Uterus (tissue), 4 donors: ENCODE data around the gene CGNL1. TPM values are rescaled to one million over a fixed set of nuclear protein-coding genes. Genes with fewer than 3 reads are reported as not detected.

ENCODE experiments used
- DNase-seq, 2 donors: peaks; one replicate each; pipeline ENCODE4 v3.0.0-alpha.2; 2019 to 2020
- H3K27ac ChIP-seq, 2 donors: fragments of 200-600 bp; sonication (generic); 1 replicate in 1 of 2; 2 replicates in 1 of 2; pipeline ENCODE4 v1.5.1; 2016 to 2018
- H3K27me3 ChIP-seq, 2 donors: fragments of 200-600 bp; sonication (generic); one replicate each; pipeline ENCODE4 v1.5.1; 2018 to 2019; ENCODE audit warnings: control low read depth in 1 of 2
- H3K36me3 ChIP-seq, 2 donors: fragments of 200-600 bp; sonication (generic); one replicate each; pipeline ENCODE4 v1.5.1; 2019; ENCODE audit warnings: control low read depth in 1 of 2
- H3K4me1 ChIP-seq, 2 donors: fragments of 200-600 bp; sonication (generic); one replicate each; pipeline ENCODE4 v1.5.1; 2018 to 2019; ENCODE audit warnings: control low read depth in 1 of 2
- H3K4me3 ChIP-seq, 2 donors: fragments of 200-600 bp; sonication (generic); 1 replicate in 1 of 2; 2 replicates in 1 of 2; pipeline ENCODE4 v1.5.1; 2018 to 2019; ENCODE audit warnings: mild to moderate bottlenecking in 1 of 2
- H3K9me3 ChIP-seq, 2 donors: fragments of 200-600 bp; sonication (generic); one replicate each; pipeline ENCODE4 v1.5.1; 2019; ENCODE audit warnings: control low read depth in 1 of 2
- CTCF ChIP-seq, 4 experiments: fragments of 200-600 bp in 2 of 4; fragments of 450-650 bp in 2 of 4; sonication (generic) in 2 of 4; IDR thresholded peaks; one replicate each; pipeline ENCODE4 v1.5.1; 2016 to 2019; ENCODE audit warnings: antibody characterized with exemption in 4 of 4, mild to moderate bottlenecking in 2 of 4, moderate library complexity in 1 of 4
- POLR2A ChIP-seq, 2 donors: fragments of 450-650 bp; IDR thresholded peaks; one replicate each; pipeline ENCODE4 v1.6.1; 2016; ENCODE audit warnings: antibody characterized with exemption in 2 of 2, mild to moderate bottlenecking in 1 of 2, moderate library complexity in 1 of 2
- intact Hi-C: fragments of 100-400 bp; cut with DNase I; formaldehyde crosslinking; loops from one replicate; pipeline ENCODE4 v1.15.1; 2023; ENCODE audit warnings: low total_unique reads
- total RNA-seq, 4 donors: library from RNA; depleted of rRNA in 3 of 4; stranded (reverse); fragments of >200 nt in 3 of 4; gene quantifications; one replicate each; pipeline versions ENCODE4 v1.1.0 to v1.2.4, GENCODE V29; 2014 to 2023
- donor health status: DM: yes; HTN: yes; CAD: no.

Gene CGNL1
- total RNA-seq, 4 donors from 2014 or later: 15.1 to 74.4 (median 31.7) TPM

GRCh38 chr15:57541805-57542504, 165.7 kb downstream of the CGNL1 start:
- peak; percentile 80 for DNase-seq
- H3K9me3 ChIP-seq: no peaks in the 10 kb centered on the region
- no peaks in the 10 kb centered on the region for H3K27me3 ChIP-seq
- peaks cover 0 to 5% of the 10 kb centered on the region in 2 donors for H3K4me1 ChIP-seq
- no peak overlapping the region for H3K27ac ChIP-seq
- H3K4me3 ChIP-seq: no peak overlapping the region
- no peaks in the 10 kb centered on the region for H3K36me3 ChIP-seq
- TF ChIP-seq POLR2A (IDR thresholded peaks at IDR 0.05): no peak
- TF ChIP-seq CTCF (IDR thresholded peaks at IDR 0.05): peak; percentile 64 to 79 (median 73)
- intact Hi-C loops: no loop called here

- H3K4me1 ChIP-seq: peaks cover 0 to 5% of the 10 kb centered on the region in 2 donors
- intact Hi-C loops: no loop called here
- no peak overlapping the region for H3K27ac ChIP-seq
- TF ChIP-seq POLR2A (IDR thresholded peaks at IDR 0.05) (no peak), CTCF (IDR thresholded peaks at IDR 0.05) (no peak)
- H3K9me3 ChIP-seq: no peaks in the 10 kb centered on the region
- no peak overlapping the region for H3K4me3 ChIP-seq
- no peaks in the 10 kb centered on the region for H3K27me3 ChIP-seq
- no peak for DNase-seq
- H3K36me3 ChIP-seq: no peaks in the 10 kb centered on the region
These were observed 166.2 kb downstream of the CGNL1 start for GRCh38 chr15:57542505-57542817.

GRCh38 chr15:57544848-57545480, 168.7 kb downstream of the CGNL1 start:
- no peak for DNase-seq
- Histone ChIP-seq H3K27me3 (no peaks in the 10 kb centered on the region), H3K4me1 (peaks cover 0 to 5% of the 10 kb centered on the region in 2 donors), H3K9me3 (no peaks in the 10 kb centered on the region), H3K27ac (no peak overlapping the region), H3K36me3 (no peaks in the 10 kb centered on the region), H3K4me3 (no peak overlapping the region)
- TF ChIP-seq CTCF (IDR thresholded peaks at IDR 0.05) (no peak), POLR2A (IDR thresholded peaks at IDR 0.05) (no peak)
- intact Hi-C loops: no loop called here

GRCh38 chr15:57545995-57546394, 169.7 kb downstream of the CGNL1 start:
- H3K4me3 ChIP-seq: no peak overlapping the region
- H3K27ac ChIP-seq: no peak overlapping the region
- H3K36me3 ChIP-seq: no peaks in the 10 kb centered on the region
- H3K4me1 ChIP-seq: peaks cover 0 to 5% of the 10 kb centered on the region in 2 donors
- no peak for TF ChIP-seq POLR2A (IDR thresholded peaks at IDR 0.05)
- TF ChIP-seq CTCF (IDR thresholded peaks at IDR 0.05): no peak
- DNase-seq: no peak
- intact Hi-C loops: no loop called here
- H3K27me3 ChIP-seq: no peaks in the 10 kb centered on the region
- no peaks in the 10 kb centered on the region for H3K9me3 ChIP-seq

- H3K4me1 ChIP-seq: peaks cover 0 to 1% of the 10 kb centered on the region in 2 donors
- no peak for TF ChIP-seq POLR2A (IDR thresholded peaks at IDR 0.05)
- TF ChIP-seq CTCF (IDR thresholded peaks at IDR 0.05): no peak
- intact Hi-C loops: no loop called here
These were observed 171.0 kb downstream of the CGNL1 start for GRCh38 chr15:57547243-57547755.

More at GRCh38 chr15:57547243-57547755, 171.0 kb downstream of the CGNL1 start:
- H3K4me3 ChIP-seq: no peak overlapping the region
- no peaks in the 10 kb centered on the region for H3K9me3 ChIP-seq
- no peaks in the 10 kb centered on the region for H3K36me3 ChIP-seq
- no peak for DNase-seq
- no peaks in the 10 kb centered on the region for H3K27me3 ChIP-seq
- no peak overlapping the region for H3K27ac ChIP-seq
